SK-N-MC (cell line): ENCODE measurements around the gene NNAT.

Experiments
- EZH2 ChIP-seq: fragments of 200-600 bp; sonication (generic); IDR thresholded peaks from one replicate; pipeline ENCODE4 v1.6.1; 2017; ENCODE audit warnings: antibody characterized with exemption
- FOXP2 ChIP-seq: optimal IDR thresholded peaks from 2 replicates; pipeline ENCODE3; 2011; ENCODE audit warnings: mild to moderate bottlenecking, moderate library complexity; ENCODE audit not compliant: insufficient read depth; ENCODE audit errors: extremely low read length, control extremely low read depth
- POLR2AphosphoS5 ChIP-seq: IDR thresholded peaks from 2 replicates; pipeline ENCODE4 v1.6.1; 2012; ENCODE audit warnings: mild to moderate bottlenecking, low read depth, low read length, borderline replicate concordance

- TF ChIP-seq POLR2AphosphoS5 (no peak), EZH2 (no peak), FOXP2 (no peak)
Measured at GRCh38 chr20:37542281-37542680, 21.2 kb downstream of the NNAT start.
